NCI-H2227 (cell line): ENCODE measurements around the gene MAOA.

ENCODE experiments used
- DNase-seq: peaks from one replicate; lab custom pipeline; 2025; ENCODE audit not compliant: unreplicated experiment; lab: John Stamatoyannopoulos, UW

MAOA gene

GRCh38 chrX:43750248-43750676 lies 94.2 kb downstream of the MAOA start:
- DNase-seq: peak; percentile 55

- DNase-seq: no peak
Measured at GRCh38 chrX:43753637-43754036, 97.5 kb downstream of the MAOA start.

GRCh38 chrX:43756076-43756475 lies 100.0 kb downstream of the MAOA start:
- no peak for DNase-seq

GRCh38 chrX:43758044-43758443 lies 101.9 kb downstream of the MAOA start:
- no peak for DNase-seq

- DNase-seq: no peak
Measured at GRCh38 chrX:43785930-43786591, 130.0 kb downstream of the MAOA start.
